BJ (cell line): ENCODE data around the gene UBE2D3. TPM values are rescaled to one million over a fixed set of nuclear protein-coding genes. Genes with fewer than 3 reads are reported as not detected.
A peak's percentile ranks its signal among the peaks of the same experiment; 100 is the strongest.

Experiments used
- CTCF ChIA-PET: fragments of 350-600 bp; formaldehyde crosslinking; extraction: SDS; loops from one replicate; lab custom pipeline; 2021; ENCODE audit warnings: antibody characterized with exemption, inconsistent platforms; lab: Yijun Ruan, JAX
- POLR2A ChIA-PET: fragments of 300-600 bp; sonication (Branson Sonifier 250); formaldehyde crosslinking; extraction: SDS; loops from one replicate; lab custom pipeline; 2021; ENCODE audit warnings: antibody characterized with exemption; lab: Charles Lee
- DNase-seq: peaks from one replicate; pipeline ENCODE4 v3.0.0-alpha.2; 2011; ENCODE audit warnings: low read depth
- H3K27me3 ChIP-seq: 2 replicates; pipeline ENCODE4 v1.6.0; 2011; ENCODE audit warnings: low read length; ENCODE audit not compliant: control insufficient read depth, insufficient read depth
- H3K36me3 ChIP-seq: 2 replicates; pipeline ENCODE4 v1.5.1; 2011; ENCODE audit warnings: low read length; ENCODE audit not compliant: control insufficient read depth, insufficient read depth
- H3K4me3 ChIP-seq: 2 replicates; pipeline ENCODE4 v1.5.1; 2011; ENCODE audit warnings: low read depth, mild to moderate bottlenecking, control low read depth, low read length
- polyA plus RNA-seq: library from polyadenylated mRNA; depleted of rRNA; stranded (reverse); fragments of >200 nt; gene quantifications from 2 replicates; pipeline ENCODE4 v1.2.3, GENCODE V29; 2011
- TF ChIP-seq, protein P1 (sequence below): IDR thresholded peaks from 2 replicates; pipeline ENCODE4 v1.5.1; 2011; ENCODE audit warnings: low read depth, mild to moderate bottlenecking, control low read depth, inconsistent platforms, low read length, moderate library complexity; ENCODE audit not compliant: insufficient read depth

UBE2D3 gene
- polyA plus RNA-seq, 1 experiment: 298 TPM

DNA sequence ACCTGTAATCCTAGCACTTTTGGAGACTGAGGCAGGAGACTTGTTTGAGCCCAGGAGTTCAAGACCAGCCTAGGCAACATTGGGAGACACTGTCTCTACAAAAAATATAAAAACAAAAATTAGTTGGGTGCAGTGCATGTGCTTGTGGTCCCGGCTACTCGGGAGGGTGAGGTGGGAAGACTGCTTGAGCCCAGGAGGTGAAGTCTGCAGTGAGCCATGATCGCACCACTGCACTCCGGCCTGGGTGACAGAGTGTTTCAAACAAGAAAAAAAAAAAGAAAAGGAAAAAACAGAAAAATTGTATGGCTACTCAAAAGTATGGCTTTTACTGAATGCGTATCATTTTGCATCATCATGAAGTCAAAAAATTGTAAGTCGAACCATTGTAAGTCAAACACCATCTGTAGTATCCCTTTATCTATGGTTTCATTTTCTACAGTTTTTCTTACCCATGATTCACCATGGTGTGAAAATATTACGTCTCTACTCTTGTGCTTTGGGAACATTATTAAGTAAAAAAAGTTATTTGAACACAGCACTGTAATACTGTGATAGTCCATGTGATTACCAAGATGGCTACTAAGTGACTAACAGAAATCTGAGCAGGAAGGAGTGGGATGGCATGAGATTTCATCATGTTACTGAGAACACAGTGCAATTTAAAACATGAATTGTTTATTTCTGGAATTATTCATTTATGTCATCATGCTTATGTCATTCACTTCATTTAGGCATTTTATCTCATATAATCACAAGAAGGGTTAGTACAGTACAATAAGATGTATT, 40.1 kb downstream of the UBE2D3 start:
- TF ChIP-seq, protein P1, sequence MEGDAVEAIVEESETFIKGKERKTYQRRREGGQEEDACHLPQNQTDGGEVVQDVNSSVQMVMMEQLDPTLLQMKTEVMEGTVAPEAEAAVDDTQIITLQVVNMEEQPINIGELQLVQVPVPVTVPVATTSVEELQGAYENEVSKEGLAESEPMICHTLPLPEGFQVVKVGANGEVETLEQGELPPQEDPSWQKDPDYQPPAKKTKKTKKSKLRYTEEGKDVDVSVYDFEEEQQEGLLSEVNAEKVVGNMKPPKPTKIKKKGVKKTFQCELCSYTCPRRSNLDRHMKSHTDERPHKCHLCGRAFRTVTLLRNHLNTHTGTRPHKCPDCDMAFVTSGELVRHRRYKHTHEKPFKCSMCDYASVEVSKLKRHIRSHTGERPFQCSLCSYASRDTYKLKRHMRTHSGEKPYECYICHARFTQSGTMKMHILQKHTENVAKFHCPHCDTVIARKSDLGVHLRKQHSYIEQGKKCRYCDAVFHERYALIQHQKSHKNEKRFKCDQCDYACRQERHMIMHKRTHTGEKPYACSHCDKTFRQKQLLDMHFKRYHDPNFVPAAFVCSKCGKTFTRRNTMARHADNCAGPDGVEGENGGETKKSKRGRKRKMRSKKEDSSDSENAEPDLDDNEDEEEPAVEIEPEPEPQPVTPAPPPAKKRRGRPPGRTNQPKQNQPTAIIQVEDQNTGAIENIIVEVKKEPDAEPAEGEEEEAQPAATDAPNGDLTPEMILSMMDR: no peak
- POLR2A ChIA-PET: no interaction called here
- Histone ChIP-seq H3K36me3 (peaks cover 1% of the 10 kb centered on the region; the same call in 1 of the 2 replicates), H3K4me3 (no peak overlapping the region), H3K27me3 (no peaks in the 10 kb centered on the region)
- CTCF ChIA-PET: no interaction called here
- DNase-seq: peak; percentile 19

GRCh38 chr4:102786279-102786678, 41.1 kb downstream of the UBE2D3 start:
- DNase-seq: no peak
- TF ChIP-seq, protein P1: no peak
- ChIA-PET CTCF (no interaction called here), POLR2A (no interaction called here)
- no peaks in the 10 kb centered on the region for H3K27me3 ChIP-seq
- no peaks in the 10 kb centered on the region; the same call in 1 of the 2 replicates for H3K36me3 ChIP-seq
- H3K4me3 ChIP-seq: no peak overlapping the region

- no peaks in the 10 kb centered on the region for H3K36me3 ChIP-seq
- DNase-seq: no peak
- TF ChIP-seq, protein P1: no peak
- POLR2A ChIA-PET: interaction anchor here (0.6 kb wide), 1 partner anchor 8 kb away, joined by 4 read pairs; no protein-coding TSS in a partner anchor
- no peaks in the 10 kb centered on the region for H3K27me3 ChIP-seq
- CTCF ChIA-PET: no interaction called here
- no peak overlapping the region for H3K4me3 ChIP-seq
Observed at GRCh38 chr4:102783006-102783405, 44.3 kb downstream of the UBE2D3 start.

DNA sequence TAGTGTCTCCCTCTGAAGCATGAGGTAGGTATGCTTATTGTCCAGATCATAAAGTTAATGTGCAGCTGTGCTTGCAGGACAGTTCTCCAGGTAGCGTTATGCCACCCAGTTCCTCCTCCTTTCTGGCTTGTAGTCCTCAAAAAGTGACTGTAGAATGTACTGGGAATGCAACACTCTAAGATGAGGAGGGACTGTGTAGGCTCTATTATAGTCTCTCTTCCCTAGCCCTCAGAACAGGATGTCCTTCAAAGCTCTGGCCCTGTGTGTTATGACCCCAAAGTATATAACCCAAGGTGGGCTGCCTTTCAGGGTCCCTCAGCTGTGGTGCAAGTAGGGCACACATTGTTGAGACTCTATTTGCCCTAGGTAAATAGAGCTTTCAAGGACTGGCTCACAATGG, 45.8 kb downstream of the UBE2D3 start:
- TF ChIP-seq, protein P1: no peak

DNA sequence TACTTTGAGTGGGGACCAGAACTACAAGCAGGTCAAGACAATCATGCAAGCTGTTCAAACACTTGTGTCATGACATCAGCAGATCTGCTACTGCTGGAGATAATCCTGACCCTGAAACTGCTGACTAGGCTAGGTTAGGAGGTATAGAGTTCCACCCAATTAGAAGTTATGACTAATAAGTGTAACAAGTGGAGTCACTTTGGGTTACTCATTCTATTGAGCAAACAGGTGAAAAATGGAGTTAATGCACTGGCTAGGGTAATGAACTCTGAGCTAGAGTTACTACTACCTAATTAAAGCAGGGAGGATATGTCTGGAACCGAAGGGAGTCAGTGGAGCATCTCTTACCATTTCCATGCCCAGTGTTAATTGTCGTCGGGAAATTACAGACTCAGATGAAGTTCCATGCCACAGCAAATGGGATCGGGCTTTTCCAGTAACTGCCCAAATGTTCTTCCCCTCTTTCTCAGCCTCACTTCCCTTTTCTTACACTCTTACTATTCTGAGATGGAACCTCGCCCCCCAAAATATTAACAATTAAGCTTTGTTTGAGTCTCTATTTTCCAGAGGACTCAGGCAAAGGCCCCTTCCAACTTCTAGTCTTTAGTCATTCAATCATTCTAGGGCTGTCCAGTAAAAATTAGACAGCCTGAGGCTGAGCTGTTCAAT, 46.7 kb downstream of the UBE2D3 start:
- ChIA-PET POLR2A (no interaction called here), CTCF (interaction anchor here (1.6 kb wide), 1 partner anchor 8 kb away, joined by 5 read pairs; no protein-coding TSS in a partner anchor)
- no peak for DNase-seq
- H3K27me3 ChIP-seq: no peaks in the 10 kb centered on the region
- TF ChIP-seq, protein P1: no peak
- H3K36me3 ChIP-seq: no peaks in the 10 kb centered on the region
- no peak overlapping the region for H3K4me3 ChIP-seq

More for the DNA sequence above, 45.8 kb downstream of the UBE2D3 start:
- no peak for DNase-seq
- ChIA-PET POLR2A (no interaction called here), CTCF (no interaction called here)
- no peaks in the 10 kb centered on the region for H3K36me3 ChIP-seq
- no peak overlapping the region for H3K4me3 ChIP-seq
- H3K27me3 ChIP-seq: no peaks in the 10 kb centered on the region
